Hepatocyte (in vitro differentiated cells): ENCODE results near the gene MOBP. TPM values are rescaled to one million over a fixed set of nuclear protein-coding genes. Genes with fewer than 3 reads are reported as not detected.

Experiments used
- DNase-seq: peaks from one replicate; pipeline ENCODE4 v3.0.0-alpha.2; 2016; ENCODE audit warnings: low spot score
- H2AFZ ChIP-seq: fragments of 200-600 bp; sonication (generic); 2 replicates; pipeline ENCODE4 v1.6.0; 2016; ENCODE audit warnings: antibody characterized with exemption, mild to moderate bottlenecking
- H3K27ac ChIP-seq: fragments of 200-600 bp; sonication (generic); 2 replicates; pipeline ENCODE4 v1.5.1; 2016; ENCODE audit warnings: mild to moderate bottlenecking
- H3K27me3 ChIP-seq: fragments of 200-600 bp; sonication (generic); 2 replicates; pipeline ENCODE4 v1.6.1; 2016
- H3K36me3 ChIP-seq: fragments of 200-600 bp; sonication (generic); replicated peaks from 2 replicates; pipeline ENCODE4 v1.5.1; 2016; ENCODE audit warnings: low read depth; ENCODE audit not compliant: insufficient read depth
- H3K4me1 ChIP-seq: fragments of 200-600 bp; sonication (generic); 2 replicates; pipeline ENCODE4 v1.5.1; 2016; ENCODE audit warnings: mild to moderate bottlenecking, moderate library complexity; ENCODE audit not compliant: insufficient read depth
- H3K4me2 ChIP-seq: fragments of 200-600 bp; sonication (generic); 2 replicates; pipeline ENCODE4 v1.6.0; 2016
- H3K4me3 ChIP-seq: fragments of 200-600 bp; sonication (generic); 2 replicates; pipeline ENCODE4 v1.5.1; 2016; ENCODE audit warnings: mild to moderate bottlenecking
- H3K79me2 ChIP-seq: fragments of 200-600 bp; sonication (generic); 2 replicates; pipeline ENCODE4 v1.6.0; 2017; ENCODE audit warnings: mild to moderate bottlenecking
- H3K9me2 ChIP-seq: fragments of 200-600 bp; sonication (generic); replicated peaks from 2 replicates; pipeline ENCODE4 v1.6.0; 2017; ENCODE audit warnings: mild to moderate bottlenecking; ENCODE audit not compliant: insufficient read depth
- H3K9me3 ChIP-seq: fragments of 200-600 bp; sonication (generic); 2 replicates; pipeline ENCODE4 v1.5.1; 2016; ENCODE audit warnings: low read depth, mild to moderate bottlenecking
- H4K20me1 ChIP-seq: fragments of 200-600 bp; sonication (generic); 2 replicates; pipeline ENCODE4 v1.6.0; 2016; ENCODE audit warnings: mild to moderate bottlenecking; ENCODE audit not compliant: insufficient read depth, poor library complexity, severe bottlenecking
- CTCF ChIP-seq: fragments of 200-600 bp; sonication (generic); IDR thresholded peaks from 2 replicates; pipeline ENCODE4 v1.5.1; 2016; ENCODE audit warnings: antibody characterized with exemption, mild to moderate bottlenecking; ENCODE audit not compliant: poor library complexity
- EZH2 ChIP-seq: fragments of 200-600 bp; sonication (generic); IDR thresholded peaks from 2 replicates; pipeline ENCODE4 v1.6.1; 2016; ENCODE audit warnings: antibody characterized with exemption, mild to moderate bottlenecking, borderline replicate concordance
- EZH2phosphoT487 ChIP-seq: fragments of 200-600 bp; sonication (generic); IDR thresholded peaks from one replicate; pipeline ENCODE4 v1.6.1; 2018; ENCODE audit warnings: antibody characterized with exemption, mild to moderate bottlenecking, low read depth, moderate library complexity; ENCODE audit not compliant: unreplicated experiment, severe bottlenecking
- WGBS: methylation state at CpG from one replicate; pipeline ENCODE4 v1.1.6; 2016; ENCODE audit warnings: low lambda C conversion rate; ENCODE audit errors: missing lambda C conversion rate; 5-methylcytosine and 5-hydroxymethylcytosine counted together
- polyA plus RNA-seq: library from polyadenylated mRNA; unstranded; fragments of >200 nt; fragmentation: Nextera tagmentation; extraction: Ambion mirVana; gene quantifications from 2 replicates; pipeline ENCODE4 v1.2.1, GENCODE V29; 2016
- total RNA-seq: library from RNA; depleted of rRNA; stranded (reverse); fragments of >200 nt; gene quantifications from 2 replicates; pipeline ENCODE4 v1.2.3, GENCODE V29; 2014

MOBP gene
- total and polyA plus RNA-seq, 2 experiments from 2014 or later: 0.10 to 0.17 TPM

DNA sequence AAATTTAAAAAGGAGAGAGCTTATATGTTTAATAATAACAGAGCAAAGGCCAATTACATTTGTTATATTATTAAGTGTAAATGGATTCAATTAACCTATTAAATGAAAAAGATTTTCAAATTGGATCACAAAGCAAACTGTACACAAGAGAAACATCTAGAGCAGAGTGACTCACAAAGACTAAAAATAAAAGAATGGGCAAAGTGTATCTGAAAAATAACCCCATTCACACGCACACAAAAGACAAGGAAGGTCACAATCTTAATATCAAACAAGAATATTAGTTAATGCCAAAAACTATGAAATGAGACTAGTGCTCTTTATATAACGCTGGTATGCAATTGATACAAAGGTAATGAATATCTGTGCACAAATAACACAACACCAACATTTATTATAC lies 65.7 kb downstream of the MOBP start:
- TF ChIP-seq EZH2phosphoT487 (no peak), EZH2 (no peak), CTCF (no peak)
- H4K20me1 ChIP-seq: no peaks in the 10 kb centered on the region
- DNase-seq: no peak
- 45% methylated on average over 2 of the region's 2 CpGs for WGBS
- H3K27ac ChIP-seq: no peak overlapping the region
- H3K4me1 ChIP-seq: no peaks in the 10 kb centered on the region
- no peaks in the 10 kb centered on the region for H3K79me2 ChIP-seq
- no peaks in the 10 kb centered on the region for H3K9me2 ChIP-seq
- H3K4me3 ChIP-seq: no peak overlapping the region
- H3K9me3 ChIP-seq: no peaks in the 10 kb centered on the region
- H3K36me3 ChIP-seq: no peaks in the 10 kb centered on the region
- peaks cover 5% of the 10 kb centered on the region for H3K27me3 ChIP-seq
- H2AFZ ChIP-seq: no peak overlapping the region
- H3K4me2 ChIP-seq: no peak overlapping the region

GRCh38 chr3:39540162-39540921 lies 72.9 kb downstream of the MOBP start:
- Histone ChIP-seq H3K79me2 (no peaks in the 10 kb centered on the region), H3K4me1 (no peaks in the 10 kb centered on the region), H3K4me3 (no peak overlapping the region), H3K36me3 (no peaks in the 10 kb centered on the region), H2AFZ (no peak overlapping the region), H3K4me2 (no peak overlapping the region), H3K9me3 (no peaks in the 10 kb centered on the region), H4K20me1 (no peaks in the 10 kb centered on the region), H3K27ac (no peak overlapping the region), H3K9me2 (no peaks in the 10 kb centered on the region), H3K27me3 (peaks cover 5% of the 10 kb centered on the region)
- WGBS: 74% methylated on average over 1 of the region's 1 CpG
- no peak for TF ChIP-seq CTCF
- no peak for TF ChIP-seq EZH2phosphoT487
- no peak for TF ChIP-seq EZH2
- no peak for DNase-seq

DNA sequence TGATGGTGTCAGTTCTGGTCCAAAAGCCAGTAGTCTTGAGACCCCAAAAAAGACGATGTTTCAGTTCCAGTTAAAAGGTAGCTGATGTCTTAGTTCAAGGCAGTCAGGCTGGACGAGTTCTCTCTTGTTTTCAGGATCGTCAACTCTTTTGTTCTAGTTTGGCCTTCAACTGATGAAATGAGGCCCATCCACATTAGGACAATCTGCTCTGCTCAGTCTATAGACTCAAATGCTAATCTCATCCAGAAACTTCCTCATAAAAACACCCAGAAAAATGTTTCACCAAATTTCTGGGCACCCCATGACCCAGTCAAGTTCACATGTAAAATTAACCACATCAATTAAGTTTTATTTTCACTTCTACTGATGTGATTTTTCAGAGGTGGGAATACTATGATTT lies 74.0 kb downstream of the MOBP start:
- no peaks in the 10 kb centered on the region for H3K4me1 ChIP-seq
- no peaks in the 10 kb centered on the region for H3K9me3 ChIP-seq
- DNase-seq: no peak
- H3K36me3 ChIP-seq: no peaks in the 10 kb centered on the region
- peak overlapping the region; percentile 5 for H2AFZ ChIP-seq
- no peaks in the 10 kb centered on the region for H3K27me3 ChIP-seq
- 69% methylated on average over 3 of the region's 3 CpGs for WGBS
- H3K4me3 ChIP-seq: no peak overlapping the region
- H3K4me2 ChIP-seq: peak overlapping the region; percentile 62
- no peak overlapping the region for H3K27ac ChIP-seq
- TF ChIP-seq EZH2: no peak
- TF ChIP-seq EZH2phosphoT487: no peak
- H3K79me2 ChIP-seq: no peaks in the 10 kb centered on the region
- no peaks in the 10 kb centered on the region for H3K9me2 ChIP-seq
- H4K20me1 ChIP-seq: no peaks in the 10 kb centered on the region

DNA sequence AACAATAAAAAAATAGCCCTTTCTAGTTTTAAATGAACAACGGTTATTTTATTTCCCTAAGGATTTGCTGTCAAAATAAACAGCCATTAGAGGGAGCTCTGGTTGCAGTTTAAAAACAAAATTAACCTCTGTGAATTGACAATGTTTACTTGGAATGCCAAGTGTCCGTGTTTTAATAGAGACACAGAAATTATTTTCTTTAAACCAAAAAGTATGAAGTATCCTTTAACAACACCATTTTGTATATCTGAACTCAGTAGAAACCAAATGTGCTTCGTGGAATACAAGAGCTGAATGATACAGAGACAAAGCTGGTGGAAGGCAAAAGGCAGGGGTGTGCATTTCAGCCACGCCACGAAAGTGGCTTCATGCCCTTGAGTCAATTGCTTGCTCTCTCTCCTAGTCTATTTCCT lies 74.4 kb downstream of the MOBP start:
- Histone ChIP-seq H3K9me3 (no peaks in the 10 kb centered on the region), H4K20me1 (no peaks in the 10 kb centered on the region), H3K27me3 (no peaks in the 10 kb centered on the region), H3K79me2 (no peaks in the 10 kb centered on the region), H3K9me2 (no peaks in the 10 kb centered on the region), H3K36me3 (no peaks in the 10 kb centered on the region), H3K27ac (no peak overlapping the region), H3K4me1 (no peaks in the 10 kb centered on the region), H3K4me2 (peak overlapping the region; percentile 62), H3K4me3 (no peak overlapping the region), H2AFZ (peak overlapping the region; percentile 5)
- WGBS: 40% methylated on average over 5 of the region's 5 CpGs
- DNase-seq: peak; percentile 24
- TF ChIP-seq EZH2: no peak
- TF ChIP-seq CTCF: peak; percentile 81
